NCI-H748 (cell line): ENCODE measurements around the gene PDS5B.
"Not testable (repeated sequence)": the region's sequence is repeated elsewhere in the genome, so short reads cannot be mapped to it uniquely, and the experiment has no call there.

Experiments used
- DNase-seq: peaks from one replicate; lab custom pipeline; 2025; ENCODE audit not compliant: unreplicated experiment; lab: John Stamatoyannopoulos, UW

The PDS5B gene

DNA sequence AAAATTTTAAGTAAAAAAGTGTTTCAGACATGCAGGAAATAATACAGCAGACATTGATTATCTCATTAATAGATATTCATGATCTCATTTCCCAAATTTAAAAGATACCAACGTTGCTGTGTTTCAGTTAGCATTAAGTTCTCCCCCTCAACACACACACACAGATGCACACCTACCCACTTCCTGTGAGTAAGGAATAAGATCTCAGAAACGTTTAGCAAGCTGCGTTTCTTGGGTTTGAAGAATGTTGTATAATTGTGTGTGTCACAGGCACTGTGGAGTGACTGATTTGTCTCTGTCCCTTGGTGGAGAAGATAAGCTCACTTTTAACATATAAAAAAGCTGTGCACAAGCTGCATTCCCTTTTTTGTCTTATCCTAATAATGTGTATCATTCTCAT lies 196.8 kb downstream of the PDS5B start:
- no peak for DNase-seq

GRCh38 chr13:32790731-32791130 lies 204.5 kb downstream of the PDS5B start:
- DNase-seq = peak; percentile 29

DNA sequence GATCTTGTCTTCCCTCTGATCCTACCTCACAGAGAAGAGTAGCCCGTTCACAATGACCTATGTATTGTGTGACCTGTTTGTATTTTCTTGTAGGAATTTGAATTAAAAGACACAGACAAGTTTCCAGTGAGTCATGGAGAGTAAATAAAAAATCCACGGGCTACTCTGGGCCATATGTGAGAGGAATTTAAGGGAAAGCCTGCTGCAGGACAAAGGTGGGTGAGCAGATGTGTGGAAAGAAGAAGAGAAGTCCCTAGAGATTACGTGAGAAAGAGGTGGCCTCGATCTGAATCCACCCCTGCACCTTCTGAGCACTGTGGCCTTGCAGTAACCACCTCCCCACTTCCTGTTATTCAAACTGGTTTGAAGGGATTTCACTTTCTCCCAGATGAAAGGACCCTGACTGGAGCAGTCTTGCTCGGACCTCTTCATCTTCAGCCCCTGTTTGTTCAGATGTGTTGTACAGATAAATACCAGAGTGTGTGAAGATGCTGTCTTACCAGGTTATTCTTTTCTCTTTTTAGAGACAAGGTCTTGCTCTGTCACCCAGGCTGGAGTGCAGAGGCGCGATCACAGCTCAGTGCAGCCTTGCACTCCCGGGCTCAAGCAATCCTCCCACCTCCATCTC lies 205.4 kb downstream of the PDS5B start:
- no peak for DNase-seq

GRCh38 chr13:32796754-32797153 lies 210.5 kb downstream of the PDS5B start:
- no peak for DNase-seq

GRCh38 chr13:32802159-32802558 lies 215.9 kb downstream of the PDS5B start:
- no peak for DNase-seq

- peak; percentile 95 for DNase-seq
Measured at GRCh38 chr13:32804673-32805230, 218.5 kb downstream of the PDS5B start.

GRCh38 chr13:32811297-32811800 lies 225.1 kb downstream of the PDS5B start:
- DNase-seq = peak; percentile 60

DNA sequence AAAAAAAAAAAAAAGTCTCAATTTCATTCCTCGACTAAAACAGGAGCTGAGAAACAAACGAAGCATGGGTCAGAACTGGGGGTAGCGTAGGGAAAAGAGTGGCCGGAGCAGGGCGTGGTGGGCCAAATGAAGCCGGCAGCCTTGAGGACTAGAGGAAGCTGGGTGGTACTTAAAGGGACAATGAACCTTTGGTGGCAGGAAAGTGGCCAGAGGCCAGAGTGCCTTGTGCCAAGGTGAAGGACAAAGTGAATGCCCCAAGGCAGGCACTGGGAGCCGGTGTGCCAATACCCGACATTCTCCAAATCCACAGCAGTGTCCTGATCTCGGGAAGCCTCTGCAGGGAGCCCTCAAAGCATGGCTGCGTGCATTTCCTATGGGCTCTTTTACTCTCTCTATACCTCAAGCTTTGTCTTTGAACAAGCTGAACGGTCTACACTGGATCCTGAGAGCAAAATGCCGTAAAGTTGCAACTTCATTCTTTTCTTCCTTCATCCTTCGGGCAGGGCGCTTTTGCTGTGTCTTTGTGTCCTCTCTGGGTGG lies 235.0 kb downstream of the PDS5B start:
- DNase-seq = no peak

- peak; percentile 31 for DNase-seq
Measured at GRCh38 chr13:32822771-32823170, 236.5 kb downstream of the PDS5B start.

- DNase-seq = no peak
Measured at GRCh38 chr13:32823597-32823996, 237.3 kb downstream of the PDS5B start.

DNA sequence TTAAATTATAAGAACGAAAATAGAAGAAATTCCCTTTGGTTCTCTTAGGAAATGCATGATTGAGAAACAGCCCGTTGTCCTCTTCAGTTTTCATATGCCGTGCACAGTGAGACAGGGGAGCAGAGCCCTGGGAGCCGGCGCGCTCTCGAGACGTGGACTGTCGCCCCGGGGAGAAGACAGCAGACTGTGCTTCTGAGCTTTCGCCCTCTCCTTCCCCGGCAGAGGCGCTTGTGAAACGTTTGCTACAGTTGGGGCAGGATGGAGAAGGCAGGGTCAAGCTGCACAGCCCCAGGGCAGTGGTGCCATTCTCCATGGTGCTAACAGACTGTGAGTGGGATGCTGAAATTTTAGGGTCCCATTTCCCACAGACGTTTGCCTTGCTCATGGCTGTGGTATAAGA lies 237.8 kb downstream of the PDS5B start:
- DNase-seq = no peak

- DNase-seq = no peak
Measured at GRCh38 chr13:32824675-32825074, 238.4 kb downstream of the PDS5B start.

DNA sequence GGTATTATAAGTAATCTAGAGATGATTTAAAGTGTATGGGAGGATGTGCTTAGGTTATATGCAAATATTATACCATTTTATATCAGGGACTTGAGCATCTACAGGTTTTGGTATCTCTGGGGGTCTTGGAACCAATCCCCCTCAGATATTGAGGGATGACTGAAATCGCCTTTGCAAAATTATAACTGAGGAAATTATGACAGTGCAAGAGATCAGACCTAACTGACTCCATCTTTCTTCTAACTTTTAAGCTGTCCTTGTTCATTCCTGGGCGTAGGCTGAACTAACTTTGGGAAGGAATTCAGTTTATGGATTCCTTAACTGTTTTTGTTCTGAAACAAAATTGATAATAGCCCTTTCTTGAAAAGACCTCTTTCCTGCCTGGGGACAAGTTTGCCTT lies 239.2 kb downstream of the PDS5B start:
- no peak for DNase-seq

DNA sequence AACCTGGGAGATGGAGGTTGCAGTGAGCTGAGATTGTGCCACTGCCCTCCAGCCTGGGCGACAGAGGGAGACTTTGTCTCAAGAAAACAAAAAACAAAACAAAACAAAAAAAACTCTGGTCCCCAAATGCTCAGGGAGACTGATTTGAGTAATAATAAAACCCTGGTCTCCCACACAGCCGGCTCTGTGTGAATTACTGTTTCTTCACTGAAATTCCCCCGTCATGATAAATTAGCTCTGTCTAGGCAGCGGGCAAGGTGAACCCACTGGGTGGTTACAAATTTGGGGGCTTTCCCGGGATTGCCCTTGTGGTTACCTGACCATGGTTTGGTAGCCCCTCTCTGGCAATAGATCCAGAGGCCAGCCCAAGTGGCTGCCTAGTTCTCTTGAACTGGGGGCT lies 240.1 kb downstream of the PDS5B start:
- DNase-seq = not testable (repeated sequence)
